MM.1S (cell line): Measurements from ENCODE around the gene RSRP1.

Source experiments
- CTCF ChIP-seq: fragments of 300-600 bp; sonication (generic); IDR thresholded peaks from 2 replicates; pipeline ENCODE4 v1.5.1; 2016; ENCODE audit warnings: antibody characterized with exemption, low read length, mixed read lengths
- EZH2 ChIP-seq: fragments of 300-600 bp; sonication (generic); optimal IDR thresholded peaks from 2 replicates; pipeline ENCODE3; 2017; ENCODE audit warnings: low read depth, mild to moderate bottlenecking, antibody characterized with exemption, low read length, mixed read lengths
- EZH2phosphoT487 ChIP-seq: fragments of 300-600 bp; sonication (generic); IDR thresholded peaks from 2 replicates; pipeline ENCODE4 v1.6.1; 2018; ENCODE audit warnings: antibody characterized with exemption, low read length

GRCh38 chr1:25222606-25223005 is 24.6 kb downstream of the RSRP1 start:
- TF ChIP-seq CTCF (no peak), EZH2phosphoT487 (no peak), EZH2 (no peak)
